ENCODE data around the gene TRIM4.
"Not testable (repeated sequence)": the region's sequence is repeated elsewhere in the genome, so short reads cannot be mapped to it uniquely, and the experiment has no call there.

Gene TRIM4

DNA sequence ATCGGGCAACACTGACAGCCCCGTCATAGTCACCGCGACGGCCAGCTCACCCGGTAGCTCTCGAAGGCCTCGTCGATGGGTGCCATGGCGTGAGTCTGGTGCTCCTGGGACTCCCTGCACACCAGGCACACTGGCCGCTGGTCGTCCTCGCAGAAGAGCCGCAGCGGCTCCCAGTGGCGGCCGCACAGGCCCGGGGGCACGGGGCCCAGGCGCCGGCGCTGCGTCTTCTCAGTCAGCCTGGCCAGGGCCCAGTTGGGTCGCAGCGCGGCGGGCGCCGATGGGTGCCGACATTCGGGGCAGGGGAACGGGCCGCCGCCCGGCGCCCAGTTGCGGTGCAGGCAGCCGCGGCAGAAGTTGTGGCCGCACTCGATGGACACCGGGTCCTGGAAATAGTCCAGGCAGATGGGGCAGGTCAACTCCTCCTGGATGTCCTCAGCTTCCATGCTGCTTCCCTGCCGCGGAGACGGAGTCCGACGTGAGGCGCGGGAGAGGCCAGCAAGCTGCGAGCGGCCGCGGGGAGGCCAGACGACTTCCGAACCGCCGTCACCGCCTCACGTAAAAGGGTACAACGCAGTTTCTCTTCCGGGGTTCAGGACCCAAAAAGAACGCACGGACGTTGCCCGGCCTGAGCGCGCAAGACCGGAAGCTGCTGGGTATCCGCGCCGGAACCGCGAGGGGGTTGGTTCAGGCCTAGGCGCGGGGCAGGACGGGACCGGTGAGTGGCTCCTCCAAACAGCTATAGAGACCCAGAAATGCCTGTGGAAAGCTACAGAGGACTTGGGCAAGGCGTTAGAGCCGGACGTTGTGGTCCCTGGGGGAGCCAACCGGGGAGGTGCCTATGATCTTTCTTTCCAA, at the start of gene TRIM4:
Gene TRIM4, minus strand, starts transcription at position 572 of the 855 bp plus-strand sequence. Its CDS starts 129 bp downstream, at position 443.
- peak; percentile 96 for DNase-seq

- DNase-seq: no peak
Measured at GRCh38 chr7:99958564-99959227, 39.4 kb upstream of the TRIM4 start.

DNA sequence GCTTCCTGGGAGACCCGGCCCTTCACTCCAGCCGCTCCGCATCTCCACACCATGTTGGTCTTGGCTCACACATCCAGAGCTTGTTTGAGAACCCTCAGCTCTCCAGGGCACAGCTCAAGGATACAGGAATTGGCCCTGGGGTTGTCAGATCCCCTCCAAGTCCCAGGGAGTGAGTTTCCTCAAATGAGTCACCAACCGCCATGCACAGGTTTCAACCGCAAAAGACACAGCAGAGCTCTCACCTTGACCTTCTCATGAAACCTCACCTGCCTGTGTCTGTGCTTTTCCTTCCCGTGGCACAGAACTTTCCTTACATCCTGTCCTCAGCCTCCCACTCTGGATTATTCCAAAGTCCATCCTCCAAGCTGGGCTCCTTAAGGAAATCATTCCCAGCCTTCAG, 35.9 kb upstream of the TRIM4 start:
- no peak for DNase-seq

- not testable (repeated sequence) for DNase-seq
Measured at GRCh38 chr7:99954643-99955042, 35.3 kb upstream of the TRIM4 start.

DNA sequence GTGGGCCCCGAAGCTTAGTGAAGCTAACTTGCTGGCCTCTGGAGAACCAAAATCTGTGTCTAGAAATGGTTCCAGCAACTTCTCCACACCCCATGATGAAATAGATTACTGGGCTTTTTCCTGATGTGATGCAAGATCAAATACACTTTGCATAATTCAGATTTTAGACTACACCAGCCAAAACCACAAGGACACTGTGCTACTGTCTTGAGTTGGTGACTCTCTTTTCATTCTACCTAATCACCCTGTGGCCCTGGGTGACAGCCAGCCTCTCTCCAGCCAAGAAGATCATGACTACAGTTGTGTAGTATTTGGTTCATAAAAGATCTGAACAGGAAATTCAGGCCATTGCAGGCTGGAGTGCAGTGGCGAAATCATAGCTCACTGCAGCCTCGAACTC, 34.3 kb upstream of the TRIM4 start:
- peak; percentile 76 for DNase-seq

GRCh38 chr7:99952649-99953048, 33.3 kb upstream of the TRIM4 start:
- DNase-seq: not testable (repeated sequence)

DNA sequence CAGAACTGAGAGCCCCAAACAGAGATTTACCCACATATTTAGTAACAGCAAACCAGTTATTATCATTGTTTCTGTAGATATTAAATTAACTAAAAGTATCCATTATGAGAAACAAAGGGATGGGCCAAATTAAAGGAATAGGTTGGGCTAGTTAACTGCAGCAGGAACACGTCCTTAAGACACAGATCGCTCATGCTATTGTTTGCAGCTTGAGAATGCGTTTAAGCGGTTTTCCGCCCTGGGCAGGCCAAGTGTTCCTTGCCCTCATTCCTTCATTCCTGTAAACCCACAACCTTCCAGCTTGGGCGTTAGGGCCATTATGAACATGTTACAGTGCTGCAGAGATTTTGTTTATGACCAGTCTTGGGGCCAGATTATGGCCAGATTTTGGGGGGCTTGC, 31.5 kb upstream of the TRIM4 start:
- DNase-seq: not testable (repeated sequence)

- no peak for DNase-seq
Measured at GRCh38 chr7:99949645-99950228, 30.4 kb upstream of the TRIM4 start.

- DNase-seq: no peak
Measured at GRCh38 chr7:99947608-99948007, 28.3 kb upstream of the TRIM4 start.

DNA sequence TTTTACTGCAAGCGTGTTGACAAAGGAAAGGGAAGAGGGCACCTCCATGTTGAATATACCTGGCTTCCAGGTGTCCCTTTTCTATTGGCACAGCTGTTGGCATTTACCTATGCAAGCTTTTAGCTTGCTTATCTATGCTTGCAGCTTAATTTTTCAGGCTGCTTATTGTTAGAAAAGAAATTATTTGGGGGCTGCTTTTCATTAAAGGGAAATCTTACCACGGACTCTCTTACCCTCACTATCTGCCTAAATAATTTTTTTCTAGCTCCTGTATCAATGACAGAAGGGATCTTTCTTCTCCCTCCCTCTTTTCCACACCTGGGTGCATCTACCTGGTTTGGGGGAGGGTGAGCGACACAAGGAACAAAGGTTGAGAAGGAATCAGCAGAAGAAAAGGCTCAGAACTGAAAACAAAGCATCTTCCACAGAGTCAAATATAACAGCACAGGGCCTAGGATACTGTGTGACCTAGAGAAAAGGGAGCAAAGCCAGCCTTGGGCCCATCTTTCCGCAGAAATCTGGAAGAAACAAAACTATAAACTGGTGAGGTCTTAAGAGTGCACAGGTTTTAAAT, 25.3 kb upstream of the TRIM4 start:
- DNase-seq: no peak

GRCh38 chr7:99943641-99944496, 24.5 kb upstream of the TRIM4 start:
- no peak for DNase-seq

DNA sequence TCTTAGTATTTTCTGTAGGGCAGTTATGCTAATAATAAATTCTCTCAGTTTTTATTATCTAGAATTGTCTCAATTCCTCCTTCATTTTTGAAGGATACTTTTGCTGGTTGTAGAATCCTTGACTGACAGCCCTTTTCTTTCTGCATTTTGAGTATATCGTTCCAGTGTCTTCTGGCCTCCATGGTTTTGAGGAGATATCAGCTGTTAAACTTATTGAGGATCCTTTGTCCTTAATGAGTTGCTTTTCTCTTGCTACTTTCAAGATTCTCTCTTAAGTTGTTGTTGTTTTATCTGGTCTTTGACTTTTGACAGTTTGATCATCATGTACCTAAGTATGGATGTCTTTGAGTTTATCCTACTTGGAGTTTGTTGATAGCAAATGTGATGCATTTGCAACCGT, 19.0 kb upstream of the TRIM4 start:
- DNase-seq: no peak

DNA sequence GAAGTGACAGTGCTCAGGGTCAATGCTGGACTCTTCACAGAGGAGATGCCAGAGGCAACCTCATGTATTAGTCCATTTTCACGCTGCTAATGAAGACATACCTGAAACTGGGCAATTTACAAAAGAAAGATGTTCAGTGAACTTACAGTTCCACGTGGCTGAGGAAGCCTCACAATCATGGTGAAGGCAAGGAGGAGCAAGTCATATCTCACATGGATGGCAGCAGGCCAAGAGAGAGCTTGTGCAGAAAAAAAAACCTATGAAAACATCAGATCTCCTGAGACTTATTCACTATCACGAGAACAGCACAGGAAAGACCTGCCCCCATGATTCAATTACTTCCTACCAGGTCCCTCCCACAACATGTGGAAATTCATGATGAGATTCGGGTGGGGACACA, 15.7 kb upstream of the TRIM4 start:
- not testable (repeated sequence) for DNase-seq

GRCh38 chr7:99930376-99930775, 11.0 kb upstream of the TRIM4 start:
- no peak for DNase-seq

- no peak for DNase-seq
Measured at GRCh38 chr7:99929730-99930053, 10.4 kb upstream of the TRIM4 start.

DNA sequence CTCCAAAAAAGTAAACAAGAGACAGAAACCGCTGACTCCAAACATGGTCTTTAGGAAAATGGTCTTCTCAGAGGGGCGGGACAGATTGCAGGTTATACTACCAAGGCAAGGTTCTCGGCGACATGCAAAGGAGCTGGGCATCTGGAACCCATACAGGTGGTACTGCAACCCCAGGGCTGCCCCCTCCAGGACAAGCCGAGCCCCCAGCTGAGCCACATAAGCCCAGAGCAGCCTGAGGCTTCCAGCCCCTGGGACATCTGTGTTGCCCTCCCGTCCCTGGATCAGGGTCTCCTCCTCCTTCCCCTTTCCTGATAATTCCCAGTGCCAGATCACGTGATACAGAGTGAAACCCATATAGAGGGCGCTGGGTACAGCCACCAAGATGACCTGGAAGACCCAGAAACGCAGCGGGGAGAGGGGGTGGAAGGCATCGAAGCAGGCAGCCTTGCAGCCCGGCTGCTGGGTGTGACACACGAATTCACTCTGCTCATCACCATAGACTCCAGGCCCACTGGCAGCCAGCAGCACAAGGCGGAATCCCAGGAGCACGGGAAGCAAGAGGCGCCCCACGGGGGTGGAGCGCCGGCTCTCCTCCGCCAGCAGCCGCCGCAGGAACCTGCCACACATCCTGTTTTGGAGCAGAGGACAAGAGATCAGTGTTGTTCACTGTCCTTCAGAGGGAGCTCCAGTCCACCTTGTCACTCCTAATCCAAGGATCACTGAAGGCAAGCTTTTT, 9.8 kb upstream of the TRIM4 start, which contains the start of gene GJC3:
Gene GJC3, minus strand, starts transcription at position 627 of the 736 bp plus-strand sequence. Its CDS starts 0 bp downstream, at position 627.
- DNase-seq: peak; percentile 45

GRCh38 chr7:99928188-99928587, 8.9 kb upstream of the TRIM4 start:
- DNase-seq: no peak

GRCh38 chr7:99927536-99927935, 8.2 kb upstream of the TRIM4 start:
- no peak for DNase-seq

DNA sequence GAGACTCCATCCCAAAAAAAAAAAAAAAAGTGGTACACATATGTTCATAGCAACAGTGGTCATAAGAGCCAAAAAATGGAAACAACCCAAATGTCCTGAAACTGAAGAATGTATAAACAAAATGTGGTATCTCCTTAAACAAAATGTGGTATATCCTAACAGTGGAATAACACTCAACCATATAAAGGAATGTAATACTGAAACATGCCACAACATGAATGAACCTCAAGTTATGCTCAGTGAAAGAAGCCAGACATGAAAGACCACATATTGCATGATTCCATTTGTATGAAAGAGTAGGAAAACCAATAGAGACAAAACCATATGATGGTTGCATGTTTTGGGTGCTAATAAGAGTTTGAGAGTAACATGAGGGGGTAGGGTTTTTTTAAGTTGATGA, 7.0 kb upstream of the TRIM4 start:
- no peak for DNase-seq

GRCh38 chr7:99923200-99923599, 3.9 kb upstream of the TRIM4 start:
- no peak for DNase-seq

GRCh38 chr7:99920149-99920548, 819 bp upstream of the TRIM4 start:
- DNase-seq: no peak

DNA sequence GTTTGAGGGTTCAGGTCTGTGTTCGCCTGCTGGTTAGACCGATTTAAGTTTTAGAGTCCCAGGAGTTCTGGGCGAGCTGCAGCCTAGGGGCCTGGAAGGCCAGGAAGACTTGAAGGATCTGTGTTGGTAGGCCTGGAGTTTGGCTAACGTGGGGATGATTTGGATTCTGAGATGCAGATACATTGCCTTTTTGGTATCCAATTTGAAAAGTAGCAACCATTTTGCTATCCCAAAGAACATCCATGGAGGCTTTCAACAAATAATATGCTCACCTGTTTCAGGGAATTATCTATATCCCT, 433 bp upstream of the TRIM4 start:
- no peak for DNase-seq
